Activated CD4-positive, alpha-beta T cell treated with anti-CD3 and anti-CD28 coated beads for 4 hours (primary cell): ENCODE results near the gene KLK8.
"Not testable (repeated sequence)": the region's sequence is repeated elsewhere in the genome, so short reads cannot be mapped to it uniquely, and the experiment has no call there.

ENCODE experiments used
- DNase-seq, 2 donors: peaks; one replicate each; pipeline ENCODE4 v3.0.0-alpha.2; 2020

KLK8 gene

DNA sequence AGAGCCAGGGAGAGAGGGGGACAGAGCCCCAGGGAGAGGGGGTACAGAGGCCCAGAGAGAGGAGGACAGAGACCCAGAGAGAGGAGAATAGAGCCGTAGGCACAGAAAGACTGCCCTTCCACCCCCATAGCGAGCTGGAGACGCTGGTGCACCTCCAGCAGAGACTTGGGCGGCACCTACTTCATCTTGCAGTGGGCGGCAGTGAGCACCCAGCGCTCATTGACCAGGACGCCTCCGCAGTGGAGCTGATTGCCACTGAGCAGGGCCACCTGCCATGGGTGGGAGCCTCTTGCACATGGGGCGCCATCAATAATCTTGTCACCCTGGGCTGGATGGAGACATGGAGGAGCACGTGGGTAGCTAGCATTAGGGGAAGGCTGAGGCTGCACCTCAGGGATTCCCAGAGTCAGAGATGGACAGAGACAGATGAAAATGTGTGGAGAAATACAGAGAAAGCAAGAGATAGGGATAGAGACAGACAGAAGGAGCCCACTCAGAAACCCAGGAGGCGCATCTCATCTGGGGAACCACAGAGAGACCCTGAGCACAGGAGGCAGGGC lies 19.7 kb downstream of the KLK8 start:
- no peak for DNase-seq

DNA sequence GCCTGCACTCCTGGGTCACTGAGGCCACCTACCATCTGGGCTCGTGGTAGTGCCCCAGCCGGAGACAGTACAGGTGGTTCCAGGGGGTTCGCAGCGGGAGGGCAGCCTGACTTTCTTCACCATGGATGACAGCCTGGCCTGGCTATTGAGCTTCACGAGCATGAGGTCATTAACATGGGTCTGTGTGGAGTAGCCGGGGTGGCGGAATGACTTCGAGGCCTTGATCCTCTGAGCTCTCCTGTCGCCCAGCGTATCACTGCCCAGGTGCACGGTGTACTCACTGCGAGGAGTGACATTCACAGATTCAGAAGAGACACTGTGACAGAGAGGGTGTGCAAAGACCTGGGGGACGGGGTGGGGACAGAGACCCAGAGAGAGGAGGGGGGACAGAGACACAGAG lies 21.2 kb downstream of the KLK8 start:
- DNase-seq, result no peak

DNA sequence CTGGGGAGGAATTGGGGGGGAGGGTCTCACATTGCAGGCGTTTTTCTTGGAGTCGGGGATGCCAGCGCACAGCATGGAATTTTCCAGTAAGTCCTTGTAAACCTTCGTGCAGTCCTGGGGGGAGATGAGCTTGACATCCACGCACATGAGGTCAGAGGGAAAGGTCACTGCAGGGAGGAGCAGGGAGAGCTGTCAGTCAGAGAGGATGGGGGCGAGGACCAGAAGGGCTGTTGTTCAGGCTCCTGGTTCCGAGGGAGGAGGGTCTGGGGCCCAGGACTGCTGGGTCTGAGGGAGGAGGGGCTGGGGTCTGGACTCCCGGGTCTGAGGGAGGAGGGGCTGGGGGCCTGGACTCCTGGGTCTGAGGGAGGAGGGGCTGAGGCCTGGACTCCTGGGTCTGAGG lies 21.6 kb downstream of the KLK8 start:
- DNase-seq, result no peak

DNA sequence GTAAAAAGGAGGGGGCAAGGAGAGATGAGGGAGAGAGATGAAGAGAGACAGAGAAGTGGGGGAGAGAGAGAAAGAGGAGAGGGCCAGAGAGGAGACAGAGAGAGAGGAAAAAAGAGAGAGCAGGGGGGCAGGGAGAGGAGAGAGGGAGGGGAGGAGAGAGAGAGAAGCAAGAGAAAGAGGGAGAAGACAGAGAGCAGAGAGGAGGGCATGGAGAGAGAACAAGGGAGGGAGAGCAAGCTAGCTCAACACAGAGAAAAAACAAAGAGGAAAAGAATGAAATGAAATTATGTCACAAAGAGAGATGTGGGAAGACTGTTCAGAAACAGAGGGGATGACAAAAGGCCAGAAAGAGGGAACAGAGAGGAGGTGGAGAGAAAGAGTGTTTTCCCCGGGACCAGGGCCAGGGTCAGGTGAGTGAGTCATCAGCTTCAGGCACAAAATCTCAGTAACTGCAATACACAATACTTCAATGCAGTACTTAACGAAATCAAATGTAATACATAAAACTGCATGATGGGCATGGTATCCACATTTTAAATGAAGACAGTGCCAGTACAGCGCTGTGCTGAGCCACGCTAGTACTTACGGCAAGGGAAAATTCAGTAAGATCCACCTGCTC lies 22.5 kb downstream of the KLK8 start:
- no peak for DNase-seq

DNA sequence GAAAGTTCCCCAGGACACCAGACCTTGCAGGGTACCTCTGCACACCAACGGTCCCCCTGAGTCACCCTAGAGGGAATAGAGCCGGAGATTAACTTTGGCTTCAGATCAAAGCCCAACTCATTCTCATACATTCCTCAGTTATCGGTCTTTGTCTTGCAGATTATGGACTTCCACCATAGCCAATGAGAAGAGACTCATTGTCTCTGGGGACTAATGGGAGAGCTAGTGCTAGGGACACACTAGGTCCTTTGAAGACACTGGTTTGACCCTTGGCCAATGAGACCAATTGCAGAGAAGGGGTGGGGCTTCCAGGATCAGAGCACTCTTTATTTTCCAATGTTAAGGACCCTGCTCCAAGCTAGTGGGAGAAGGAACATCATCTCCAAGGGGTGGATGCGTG lies 23.8 kb downstream of the KLK8 start:
- DNase-seq, result no peak

DNA sequence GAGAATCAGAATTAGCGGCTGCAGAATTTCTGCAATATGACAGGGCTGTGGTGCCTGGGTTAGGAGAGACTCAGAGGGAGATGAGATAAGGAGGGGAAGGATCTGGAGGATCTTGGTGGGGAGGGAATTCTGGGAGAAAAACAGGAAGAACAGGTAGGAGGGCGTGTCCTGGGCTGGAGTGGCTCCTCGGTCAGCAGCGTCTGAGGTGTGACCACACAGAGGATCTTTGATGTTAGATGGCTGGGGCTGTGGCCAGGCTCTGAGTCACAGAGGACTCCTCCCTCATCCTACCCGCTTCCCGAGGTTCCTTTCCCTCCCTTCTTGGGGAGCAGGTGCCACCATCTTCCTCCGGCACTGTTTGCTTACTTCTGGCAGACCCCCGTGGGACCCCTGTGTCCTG lies 25.6 kb downstream of the KLK8 start:
- DNase-seq, result no peak

DNA sequence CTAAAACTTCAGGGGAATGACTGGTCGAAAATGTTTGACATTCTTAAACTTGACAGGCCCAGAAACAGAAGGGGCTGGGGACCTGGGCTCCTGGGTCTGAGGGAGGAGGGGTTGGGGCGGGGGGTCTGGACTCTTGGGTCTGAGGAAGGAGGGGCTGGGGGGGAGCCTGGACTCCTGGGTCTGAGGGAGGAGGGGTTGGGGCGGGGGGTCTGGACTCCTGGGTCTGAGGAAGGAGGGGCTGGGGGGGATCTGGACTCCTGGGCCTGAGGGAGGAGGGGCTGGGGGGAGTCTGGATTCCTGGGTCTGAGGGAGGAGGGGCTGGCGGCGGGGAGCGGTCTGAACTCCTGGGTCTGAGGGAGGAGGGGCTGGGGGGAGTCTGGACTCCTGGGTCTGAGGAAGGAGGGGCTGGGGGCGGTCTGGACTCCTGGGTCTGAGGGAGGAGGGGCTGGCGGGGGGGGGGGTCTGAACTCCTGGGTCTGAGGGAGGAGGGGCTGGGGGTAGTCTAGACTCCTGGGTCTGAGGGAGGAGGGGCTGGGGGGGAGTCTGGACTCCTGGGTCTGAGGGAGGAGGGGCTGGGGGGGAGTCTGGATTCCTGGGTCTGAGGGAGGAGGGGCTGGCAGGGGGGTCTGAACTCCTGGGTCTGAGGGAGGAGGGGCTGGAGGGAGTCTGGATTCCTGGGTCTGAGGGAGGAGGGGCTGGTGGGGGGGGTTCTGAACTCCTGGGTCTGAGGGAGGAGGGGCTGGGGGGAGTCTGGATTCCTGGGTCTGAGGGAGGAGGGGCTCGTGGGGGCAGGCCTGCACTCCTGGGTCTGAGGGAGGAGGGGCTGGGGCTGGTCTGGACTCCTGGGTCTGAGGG lies 26.5 kb downstream of the KLK8 start:
- DNase-seq, result no peak

DNA sequence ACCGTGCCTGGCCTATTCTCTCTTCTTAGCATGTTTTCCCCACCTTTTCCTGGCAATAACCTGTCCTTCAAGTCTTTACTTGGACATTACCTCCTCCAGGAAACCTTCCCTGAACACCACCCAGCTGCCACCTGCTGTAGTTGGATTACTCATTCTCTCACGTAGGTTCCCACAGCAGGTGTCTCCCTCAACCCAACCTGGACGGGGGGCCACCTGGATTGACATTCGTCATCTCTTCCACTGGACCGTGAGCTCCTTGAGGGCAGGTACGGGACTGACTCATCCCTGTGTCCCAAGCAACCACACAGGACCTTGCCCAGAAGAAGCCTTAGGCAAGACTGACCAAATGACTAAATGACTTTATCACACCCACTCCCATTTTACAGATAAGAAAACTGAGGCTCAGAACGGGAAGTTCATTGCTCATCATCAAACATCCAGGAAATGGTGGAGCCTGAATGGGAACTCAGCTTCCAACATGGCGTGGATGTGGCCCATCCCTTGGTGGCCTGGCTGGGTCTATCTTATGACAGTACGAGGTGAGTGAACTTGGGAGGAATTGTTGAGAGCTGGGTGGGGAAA lies 28.5 kb downstream of the KLK8 start:
- no peak for DNase-seq

DNA sequence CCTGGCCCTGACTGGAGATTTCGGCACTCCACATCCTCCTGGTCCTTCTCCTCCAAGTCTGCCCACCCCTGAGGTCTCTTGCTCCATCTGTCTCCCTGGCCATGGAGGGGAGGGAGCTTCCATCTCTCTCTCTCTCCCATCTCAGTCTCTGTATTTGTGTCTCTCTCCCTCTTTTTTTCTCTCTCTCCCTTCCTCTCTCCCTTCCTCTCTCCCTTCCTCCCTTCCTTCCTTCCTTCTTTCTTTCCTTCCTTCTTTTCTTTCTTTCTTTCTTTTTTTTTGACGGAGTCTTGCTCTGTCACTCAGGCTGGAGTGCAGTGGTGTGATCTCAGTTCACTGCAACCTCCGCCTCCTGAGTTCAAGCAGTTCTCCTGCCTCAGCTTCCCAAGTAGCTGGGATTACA lies 31.6 kb downstream of the KLK8 start:
- DNase-seq, result not testable (repeated sequence)

DNA sequence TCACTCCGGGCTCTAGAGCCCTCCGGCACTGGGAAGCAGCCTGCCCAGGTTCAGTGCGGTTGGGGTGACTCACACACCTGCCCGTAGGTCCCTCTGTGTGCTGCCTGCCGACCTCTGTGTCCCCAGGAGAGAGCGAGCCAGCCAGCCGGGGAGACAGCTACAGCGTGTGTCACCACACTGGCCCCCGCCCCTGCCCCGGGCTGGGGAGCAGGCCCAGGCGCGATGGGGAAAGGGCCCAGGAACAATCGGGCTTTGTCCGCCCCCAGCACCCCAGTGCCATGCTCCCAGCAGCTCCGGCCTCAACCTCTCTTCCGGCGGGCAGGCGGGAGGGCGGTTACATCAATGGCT lies 32.0 kb downstream of the KLK8 start, which contains the start of gene KLK6:
Gene KLK6 (minus strand): TSS at position 179 of the 348 bp plus-strand sequence. CDS start 1,487 bp downstream, outside the sequence.
- DNase-seq, result no peak

DNA sequence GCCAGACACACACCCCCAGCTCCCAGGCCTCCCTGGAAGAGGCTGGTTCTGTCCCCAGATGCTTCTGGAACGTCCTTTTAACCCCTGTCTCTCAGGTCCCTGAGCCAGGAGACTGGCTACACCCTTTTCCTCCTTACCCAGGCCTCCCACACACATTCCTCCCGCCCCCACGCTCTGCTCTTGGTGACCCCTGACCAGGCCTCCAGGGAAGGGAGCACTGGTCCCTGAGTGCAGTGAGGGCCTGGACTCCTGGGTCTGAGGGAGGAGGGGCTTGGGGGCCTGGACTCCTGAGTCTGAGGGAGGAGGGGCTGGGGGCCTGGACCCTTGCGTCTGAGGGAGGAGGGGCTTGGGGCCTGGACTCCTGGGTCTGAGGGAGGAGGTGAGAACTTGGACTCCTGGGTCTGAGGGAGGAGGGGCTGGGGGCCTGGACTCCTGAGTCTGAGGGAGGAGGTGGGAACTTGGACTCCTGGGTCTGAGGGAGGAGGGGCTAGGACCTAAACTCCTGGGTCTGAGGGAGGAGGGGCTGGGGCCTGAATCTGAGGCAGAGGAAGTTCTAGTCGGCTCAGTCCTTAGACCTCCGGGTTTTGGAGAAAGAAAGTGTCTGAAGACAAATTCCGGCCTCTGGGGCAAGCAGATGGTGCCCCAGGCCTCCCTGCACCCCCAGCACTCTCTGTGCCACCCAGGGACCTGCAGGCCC lies 32.5 kb downstream of the KLK8 start:
- DNase-seq, result no peak

DNA sequence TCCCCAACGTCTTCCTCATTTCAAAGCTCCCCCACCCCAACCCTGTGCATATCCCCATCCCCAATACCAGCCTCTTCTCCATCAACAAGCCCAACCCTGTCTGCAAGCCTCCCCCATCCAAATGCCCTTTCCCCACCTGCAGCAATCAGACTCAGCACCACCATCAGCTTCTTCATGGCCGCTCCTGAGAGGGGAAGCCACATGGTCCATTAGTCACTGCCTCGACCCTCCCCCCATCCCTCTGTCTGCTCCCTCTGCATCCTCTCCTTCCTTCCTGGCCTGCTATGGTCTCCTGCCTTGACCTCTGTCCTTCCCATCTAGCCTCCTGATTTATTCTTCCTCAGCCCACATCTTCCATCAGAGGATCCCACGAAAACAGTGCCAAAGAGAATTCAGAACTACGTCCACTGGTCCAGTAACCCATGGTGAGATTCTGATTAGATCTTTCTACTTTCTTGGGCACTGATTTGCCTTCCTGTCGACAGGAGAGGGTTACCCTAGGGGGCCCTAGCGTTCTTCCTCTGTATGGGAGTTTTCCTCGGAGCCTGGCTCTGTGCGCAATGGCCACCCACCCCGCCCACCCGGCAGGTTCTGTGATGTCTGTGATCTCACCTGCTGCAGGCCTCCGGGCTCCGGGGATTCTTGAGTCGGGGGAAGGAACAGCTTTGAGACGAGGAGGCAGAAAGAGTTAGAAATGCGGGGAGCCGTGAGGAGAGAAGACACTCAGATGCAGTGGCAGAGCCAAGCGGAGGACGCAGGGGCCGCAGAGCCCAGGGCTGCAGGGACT lies 33.3 kb downstream of the KLK8 start:
- no peak for DNase-seq

DNA sequence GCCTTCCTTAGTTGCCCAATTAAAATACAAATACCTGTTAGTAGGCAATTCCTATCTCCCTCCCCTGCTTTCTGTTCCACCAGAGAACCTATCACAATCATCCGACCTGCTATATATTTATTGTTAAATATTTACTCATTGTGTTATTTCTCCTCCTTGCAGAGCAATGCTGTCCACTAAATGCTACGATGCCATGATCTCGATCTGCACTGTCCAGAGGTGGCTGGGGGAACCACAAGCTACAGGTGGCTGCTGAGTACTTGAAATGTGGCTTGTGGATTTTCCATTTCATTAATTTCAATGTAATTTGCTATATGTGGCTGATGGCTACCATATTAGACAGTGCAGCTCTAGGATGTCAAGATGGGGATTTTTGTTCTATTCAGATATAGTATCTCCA lies 37.1 kb downstream of the KLK8 start:
- no peak for DNase-seq

DNA sequence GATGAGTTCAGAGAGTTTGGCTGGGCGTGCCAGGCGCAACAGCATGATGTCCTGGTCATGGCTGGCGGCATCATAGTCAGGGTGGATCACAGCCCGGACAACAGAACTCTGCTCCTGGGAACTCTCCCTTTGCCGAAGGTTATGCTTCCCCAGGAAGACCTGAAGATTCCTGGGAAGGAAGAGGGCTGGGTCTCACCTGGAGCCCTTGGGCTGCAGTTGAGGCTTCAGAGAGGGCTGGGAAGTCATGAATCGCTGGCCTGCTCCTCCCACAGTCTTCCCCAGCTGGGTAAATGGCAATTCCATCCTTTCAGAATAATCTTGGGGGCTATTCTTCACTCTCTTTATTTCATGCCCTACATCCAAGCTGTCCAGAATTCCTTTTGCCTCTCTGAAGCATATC lies 38.0 kb downstream of the KLK8 start:
- no peak for DNase-seq

DNA sequence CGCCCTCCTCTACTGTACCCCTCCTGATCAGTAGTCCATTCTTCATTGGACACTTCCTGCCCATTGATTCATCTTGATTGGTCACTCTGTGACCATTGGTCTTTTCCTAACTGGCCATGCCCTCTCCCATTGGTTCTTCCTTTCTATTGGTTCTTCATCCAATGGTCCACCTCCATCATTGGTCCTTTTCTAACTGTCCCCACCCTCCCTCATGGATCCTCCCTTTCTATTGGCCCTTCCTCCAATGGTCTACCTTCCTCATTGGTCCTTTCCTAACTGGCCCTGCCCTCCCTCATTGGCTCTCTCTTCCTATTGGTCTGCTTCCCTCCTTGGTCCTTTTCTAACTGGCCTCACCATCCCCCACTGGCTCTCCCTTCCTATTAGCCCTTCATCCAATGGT lies 39.2 kb downstream of the KLK8 start:
- no peak for DNase-seq

DNA sequence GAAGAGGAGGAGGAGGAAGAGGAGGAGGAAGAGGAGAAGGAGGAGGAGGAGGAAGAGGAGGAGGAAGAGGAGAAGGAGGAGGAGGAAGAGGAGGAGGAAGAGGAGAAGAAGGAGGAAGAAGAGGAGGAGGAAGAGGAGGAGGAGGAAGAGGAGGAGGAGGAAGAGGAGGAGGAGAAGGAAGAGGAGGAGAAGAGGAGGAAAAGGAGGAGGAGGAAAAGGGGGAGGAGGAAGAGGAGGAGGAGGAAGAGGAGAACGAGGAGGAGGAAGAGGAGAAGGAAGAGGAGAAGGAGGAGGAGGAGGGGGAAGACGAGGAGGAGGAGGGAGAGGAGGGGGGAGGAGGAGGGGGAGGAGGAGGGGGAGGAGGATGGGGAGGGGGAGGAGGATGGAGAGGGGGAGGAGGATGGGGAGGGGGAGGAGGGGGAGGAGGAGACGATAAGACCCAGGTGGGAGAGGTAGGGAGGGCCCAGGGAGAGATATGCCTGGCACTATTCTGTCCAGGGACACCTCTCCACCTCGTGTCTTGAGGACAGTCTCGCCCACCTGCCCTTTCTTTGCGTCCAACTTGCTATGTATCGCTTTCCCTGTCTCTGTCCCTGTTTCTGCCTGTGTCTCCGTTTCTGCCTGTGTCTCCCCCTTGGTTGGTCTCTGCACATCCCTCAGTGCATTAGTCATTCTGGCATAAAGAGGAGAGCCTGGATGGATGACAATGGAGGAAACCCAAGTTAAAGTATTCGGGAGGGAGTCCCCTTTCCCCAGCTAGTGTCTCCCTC lies 41.5 kb downstream of the KLK8 start:
- DNase-seq, result no peak

DNA sequence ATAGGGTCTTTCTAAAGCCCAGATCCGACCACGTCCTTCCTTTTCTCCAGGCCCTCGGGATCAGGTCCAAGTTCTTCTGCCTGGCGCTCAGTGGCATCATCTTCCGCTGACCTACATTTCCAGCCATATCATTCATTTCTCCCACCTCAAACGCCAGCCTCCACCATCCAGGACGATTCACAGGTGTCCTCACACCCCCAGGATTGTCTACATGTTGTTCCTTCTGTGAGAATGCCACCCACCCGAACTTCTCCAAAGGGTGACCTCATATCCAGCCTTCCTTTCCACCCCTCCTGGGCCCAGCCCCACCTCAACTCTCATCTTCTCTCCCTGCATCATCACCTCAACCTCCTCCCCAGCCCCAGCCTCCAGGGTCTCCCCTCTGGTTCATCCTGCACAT lies 43.8 kb downstream of the KLK8 start:
- no peak for DNase-seq

DNA sequence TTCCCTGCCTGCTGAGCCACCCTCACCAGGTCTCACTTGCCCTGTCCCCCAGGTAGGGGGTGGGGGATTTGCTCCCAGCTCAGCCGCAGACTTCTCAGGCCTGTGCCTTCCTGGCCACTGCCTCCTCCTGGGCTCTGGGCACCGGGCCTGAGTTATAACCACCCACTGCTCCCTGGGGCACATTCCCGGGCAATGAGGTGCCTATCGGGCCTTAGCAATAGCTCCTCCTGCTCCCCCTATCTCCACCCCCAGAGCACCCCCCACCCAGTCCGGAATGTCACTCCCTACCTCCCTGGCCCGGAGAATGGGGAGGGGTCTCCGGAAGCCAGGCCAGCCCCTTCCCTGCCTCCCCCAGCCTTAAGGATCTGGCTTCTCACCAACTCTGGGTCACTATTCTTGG lies 48.5 kb downstream of the KLK8 start, which contains the start of gene KLK5:
Gene KLK5 (minus strand): TSS at position 129 of the 400 bp plus-strand sequence. CDS start 381 bp downstream, outside the sequence.
- DNase-seq, result no peak

DNA sequence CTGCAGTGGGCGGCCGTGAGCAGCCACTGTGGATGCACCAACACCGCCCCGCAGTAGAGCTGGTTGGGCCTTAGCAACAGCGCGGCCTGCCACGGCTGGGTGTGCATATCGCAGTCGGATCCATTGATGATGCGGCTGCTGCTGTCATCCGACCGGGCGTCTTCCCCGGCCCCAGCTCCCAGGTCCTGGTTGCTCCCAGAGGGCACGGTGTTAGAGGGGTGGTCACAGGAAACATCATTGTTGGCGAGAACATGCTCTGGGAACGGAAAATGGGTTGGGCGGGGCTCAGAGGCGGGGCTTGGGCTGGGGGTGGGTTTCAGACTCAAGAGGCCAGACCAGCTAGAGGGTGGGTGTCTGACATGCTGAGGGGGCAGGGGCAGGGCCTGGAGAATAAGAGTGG lies 51.5 kb downstream of the KLK8 start:
- DNase-seq, result no peak

DNA sequence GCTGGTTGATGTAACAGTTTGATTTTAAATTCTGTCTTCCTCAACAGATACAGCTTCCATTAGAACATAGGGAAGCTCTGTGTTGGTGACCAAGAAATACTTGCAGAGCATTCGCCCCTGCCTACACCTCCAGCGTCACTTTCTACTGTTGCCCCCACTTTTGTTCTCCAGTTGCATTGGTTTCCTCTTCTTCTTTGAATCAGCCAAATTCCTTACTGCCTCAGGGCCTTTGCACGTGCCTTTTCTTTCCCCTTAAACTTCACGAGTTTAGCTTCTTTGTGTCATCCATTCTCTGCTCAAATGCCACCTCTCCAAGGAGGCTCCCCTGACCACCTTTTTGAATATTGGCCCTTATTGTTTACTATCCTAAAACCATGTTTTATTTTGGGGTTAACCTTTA lies 54.3 kb downstream of the KLK8 start:
- DNase-seq, result no peak
